AG04450 (cell line): ENCODE measurements around the gene NID1. TPM values are rescaled to one million over a fixed set of nuclear protein-coding genes. Genes with fewer than 3 reads are reported as not detected.

Experiments
- CTCF ChIA-PET: fragments of 300-600, 350-600 bp; formaldehyde crosslinking; extraction: SDS; loops from one replicate; lab custom pipeline; 2022; ENCODE audit warnings: antibody characterized with exemption, inconsistent platforms; lab: Charles Lee
- POLR2A ChIA-PET: fragments of 350-600 bp; formaldehyde crosslinking; extraction: SDS; loops from one replicate; lab custom pipeline; 2021; ENCODE audit warnings: antibody characterized with exemption, inconsistent platforms; lab: Yijun Ruan, JAX
- DNase-seq: peaks from one replicate; pipeline ENCODE4 v3.0.0-alpha.2; 2011; ENCODE audit warnings: low read depth, low spot score
- H3K27ac ChIP-seq: one replicate; pipeline ENCODE4 v1.5.1; 2012; ENCODE audit warnings: low read depth, low read length, control low read depth
- H3K27me3 ChIP-seq: one replicate; pipeline ENCODE4 v1.6.0; 2012; ENCODE audit warnings: low read length; ENCODE audit not compliant: control insufficient read depth, insufficient read depth
- H3K4me3 ChIP-seq: 2 replicates; pipeline ENCODE4 v1.5.1; 2011; ENCODE audit warnings: mild to moderate bottlenecking, low read depth, low read length, control low read depth
- H3K9me3 ChIP-seq: 2 replicates; pipeline ENCODE4 v1.5.1; 2012; ENCODE audit warnings: low read length; ENCODE audit not compliant: control insufficient read depth, insufficient read depth
- polyA plus RNA-seq: library from polyadenylated mRNA; depleted of rRNA; stranded (reverse); fragments of >200 nt; gene quantifications from 2 replicates; pipeline ENCODE4 v1.2.3, GENCODE V29; 2011
- TF ChIP-seq, protein P1 (sequence below): IDR thresholded peaks from 2 replicates; pipeline ENCODE4 v1.5.1; 2011; ENCODE audit warnings: low read depth, low read length, control low read depth, inconsistent platforms

The NID1 gene
- polyA plus RNA-seq, 1 experiment, result 137 TPM

DNA sequence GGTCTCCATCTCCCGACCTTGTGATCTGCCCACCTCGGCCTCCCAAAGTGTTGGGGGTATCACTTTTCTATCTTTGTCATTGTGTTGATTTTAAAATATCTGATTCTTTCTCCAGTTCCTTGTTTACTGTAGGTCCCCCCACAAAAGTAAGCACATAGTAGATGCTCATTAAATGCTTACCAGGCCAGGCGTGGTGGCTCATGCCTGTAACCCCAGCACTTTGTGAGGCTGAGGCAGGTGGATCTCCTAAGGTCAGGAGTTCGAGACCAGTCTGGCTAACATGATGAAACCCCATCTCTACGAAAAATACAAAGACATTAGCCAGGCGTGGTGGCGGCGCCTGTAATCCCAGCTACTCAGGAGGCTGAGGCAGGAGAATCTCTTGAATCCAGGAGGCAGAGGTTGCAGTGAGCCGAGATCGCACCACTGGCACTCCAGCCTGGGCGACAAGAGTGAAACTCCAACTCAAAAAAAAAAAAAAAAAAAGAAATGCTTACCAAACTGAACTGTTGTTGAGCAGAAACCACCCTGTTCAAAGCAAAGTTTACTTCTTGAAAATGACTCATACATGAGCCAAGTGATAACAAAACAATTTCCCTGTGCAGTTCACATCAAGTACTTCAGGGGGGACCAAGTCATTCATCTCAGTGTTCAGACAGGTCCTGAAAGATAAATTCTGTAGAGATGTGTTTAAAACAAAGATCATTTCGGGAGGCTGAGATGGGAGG lies 24.3 kb upstream of the NID1 start:
- Histone ChIP-seq H3K27me3 (no peaks in the 10 kb centered on the region), H3K27ac (no peak overlapping the region), H3K4me3 (no peak overlapping the region), H3K9me3 (peaks cover 4% of the 10 kb centered on the region; the same call in 1 of the 2 replicates)
- ChIA-PET POLR2A (no interaction called here), CTCF (interaction anchor here (1.3 kb wide), 1 partner anchor 13 kb away, joined by 3 read pairs; no protein-coding TSS in a partner anchor)
- DNase-seq, result no peak
- TF ChIP-seq, protein P1, sequence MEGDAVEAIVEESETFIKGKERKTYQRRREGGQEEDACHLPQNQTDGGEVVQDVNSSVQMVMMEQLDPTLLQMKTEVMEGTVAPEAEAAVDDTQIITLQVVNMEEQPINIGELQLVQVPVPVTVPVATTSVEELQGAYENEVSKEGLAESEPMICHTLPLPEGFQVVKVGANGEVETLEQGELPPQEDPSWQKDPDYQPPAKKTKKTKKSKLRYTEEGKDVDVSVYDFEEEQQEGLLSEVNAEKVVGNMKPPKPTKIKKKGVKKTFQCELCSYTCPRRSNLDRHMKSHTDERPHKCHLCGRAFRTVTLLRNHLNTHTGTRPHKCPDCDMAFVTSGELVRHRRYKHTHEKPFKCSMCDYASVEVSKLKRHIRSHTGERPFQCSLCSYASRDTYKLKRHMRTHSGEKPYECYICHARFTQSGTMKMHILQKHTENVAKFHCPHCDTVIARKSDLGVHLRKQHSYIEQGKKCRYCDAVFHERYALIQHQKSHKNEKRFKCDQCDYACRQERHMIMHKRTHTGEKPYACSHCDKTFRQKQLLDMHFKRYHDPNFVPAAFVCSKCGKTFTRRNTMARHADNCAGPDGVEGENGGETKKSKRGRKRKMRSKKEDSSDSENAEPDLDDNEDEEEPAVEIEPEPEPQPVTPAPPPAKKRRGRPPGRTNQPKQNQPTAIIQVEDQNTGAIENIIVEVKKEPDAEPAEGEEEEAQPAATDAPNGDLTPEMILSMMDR, result peak; percentile 14; the same call in 1 of the 2 replicates

DNA sequence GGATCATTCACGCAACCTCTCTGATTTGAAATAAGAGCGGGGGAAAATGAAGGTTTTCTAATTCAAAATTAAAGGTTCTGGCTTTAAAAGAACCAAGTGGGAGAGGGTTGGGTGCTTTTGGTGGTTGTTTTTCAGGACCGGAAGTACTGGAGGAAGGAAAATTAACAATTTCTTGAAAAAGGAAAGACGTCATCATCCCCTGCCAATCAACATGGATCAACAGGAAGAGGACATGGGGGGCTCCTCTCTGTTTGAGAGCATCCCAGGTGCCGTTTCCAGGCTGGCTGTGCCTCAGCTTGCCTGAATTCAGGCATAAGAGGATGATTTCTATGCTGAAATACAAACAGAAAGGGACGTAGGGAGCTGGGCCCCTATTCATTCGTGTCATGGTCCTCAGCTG lies 21.6 kb upstream of the NID1 start:
- Histone ChIP-seq H3K27me3 (no peaks in the 10 kb centered on the region), H3K9me3 (peaks cover 4% of the 10 kb centered on the region; the same call in 1 of the 2 replicates), H3K27ac (no peak overlapping the region), H3K4me3 (no peak overlapping the region)
- CTCF ChIA-PET, result no interaction called here
- TF ChIP-seq, protein P1, result no peak
- no peak for DNase-seq
- POLR2A ChIA-PET, result no interaction called here

DNA sequence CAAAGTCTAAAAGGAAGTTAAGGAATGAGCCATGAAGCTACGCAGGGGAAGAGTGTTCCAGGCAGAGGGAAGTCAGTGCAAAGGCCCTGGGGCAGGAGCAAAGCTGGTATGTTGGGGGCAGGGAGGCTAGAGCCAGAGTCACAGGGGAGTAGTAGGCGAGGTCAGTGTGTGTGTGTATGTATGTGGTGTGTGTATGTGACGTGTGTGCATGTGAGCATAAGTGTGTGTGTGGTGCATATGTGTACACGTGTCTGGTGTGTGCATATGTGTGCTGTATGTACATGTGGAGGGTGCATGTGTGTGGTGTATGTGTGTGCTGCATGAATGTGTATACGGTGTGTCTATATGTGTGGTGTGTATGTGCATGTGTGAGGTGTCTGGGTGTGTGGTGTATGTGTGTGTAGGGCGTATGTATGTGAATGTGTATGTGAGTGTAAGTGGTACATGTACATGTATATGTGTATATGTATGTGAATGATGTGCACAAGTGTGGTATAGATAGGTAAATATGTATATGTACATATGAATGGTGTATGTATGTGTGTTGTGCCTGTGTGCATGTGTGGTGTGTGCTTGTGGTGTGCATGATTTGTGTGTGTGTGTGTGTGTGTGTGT lies 20.8 kb upstream of the NID1 start:
- Histone ChIP-seq H3K4me3 (no peak overlapping the region), H3K9me3 (peaks cover 4% of the 10 kb centered on the region; the same call in 1 of the 2 replicates), H3K27me3 (no peaks in the 10 kb centered on the region), H3K27ac (no peak overlapping the region)
- ChIA-PET CTCF (no interaction called here), POLR2A (interaction anchor here (0.6 kb wide), 1 partner anchor 14 kb away, joined by 6 read pairs; no protein-coding TSS in a partner anchor)
- no peak for DNase-seq
- TF ChIP-seq, protein P1, result no peak

DNA sequence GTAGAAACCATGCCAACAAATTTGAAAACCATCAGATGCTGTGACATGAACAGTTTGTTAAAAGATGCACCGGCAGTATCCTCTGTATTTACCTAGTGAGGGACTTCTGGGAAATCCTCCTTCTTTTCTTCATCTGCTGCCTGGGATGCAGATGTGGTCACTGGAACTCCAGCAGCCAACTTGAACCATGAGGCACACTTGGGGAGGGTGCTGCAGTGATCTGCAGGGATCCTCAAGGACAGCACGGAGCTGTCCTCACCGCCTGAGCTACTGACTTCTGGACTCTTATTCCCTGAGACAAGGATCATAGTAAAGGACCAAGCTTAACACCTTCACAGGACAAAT lies 19.5 kb upstream of the NID1 start:
- CTCF ChIA-PET, result interaction anchor here (1.4 kb wide), 1 partner anchor 19 kb away, joined by 6 read pairs; no protein-coding TSS in a partner anchor
- H3K9me3 ChIP-seq, result peaks cover 4% of the 10 kb centered on the region; the same call in 1 of the 2 replicates
- DNase-seq, result no peak
- TF ChIP-seq, protein P1, result no peak
- H3K27me3 ChIP-seq, result no peaks in the 10 kb centered on the region
- no peak overlapping the region for H3K4me3 ChIP-seq
- POLR2A ChIA-PET, result no interaction called here
- H3K27ac ChIP-seq, result no peak overlapping the region
